A549 (cell line): ENCODE results near the gene IL19. TPM values are rescaled to one million over a fixed set of nuclear protein-coding genes. Genes with fewer than 3 reads are reported as not detected.

Source experiments
- ATAC-seq, 2 experiments: fragments of 200-7000 bp in 1 of 2; fragments of >200 bp in 1 of 2; cut with Nextera tagmentation in 1 of 2; cut with Tn5 transposase in 1 of 2; 3 replicates each; pipeline versions ENCODE4 v1.8.0 to v1.9.1; 2018 to 2020; ENCODE audit warnings: mild to moderate bottlenecking in 1 of 2, moderate library complexity in 1 of 2
- CTCF ChIA-PET: fragments of 300-600 bp; sonication (Branson Sonifier 250); formaldehyde crosslinking; extraction: SDS; loops from one replicate; lab custom pipeline; 2021; ENCODE audit warnings: antibody characterized with exemption, inconsistent platforms; lab: Yijun Ruan, JAX
- POLR2A ChIA-PET: fragments of 350-600 bp; formaldehyde crosslinking; extraction: SDS; loops from one replicate; lab custom pipeline; 2021; ENCODE audit warnings: antibody characterized with exemption, inconsistent platforms; lab: Yijun Ruan, JAX
- DNase-seq, 2 experiments: peaks; one replicate each; pipeline versions ENCODE4 v3.0.0 to v3.0.0-alpha.2; 2011 to 2016; ENCODE audit warnings: low read depth in 1 of 2, low spot score in 1 of 2
- FAIRE-seq: peaks from 2 replicates; lab custom pipeline; 2011; peaks lifted over from hg19 to GRCh38; lab: Jason Lieb, UNC
- H3K27ac ChIP-seq, 2 experiments: fragments of >200 bp; sonication (Bioruptor Twin); formaldehyde crosslinking; 3 replicates each; pipeline ENCODE4 v1.5.1; 2016 to 2017
- H3K4me1 ChIP-seq: fragments of >200 bp; sonication (Bioruptor Twin); formaldehyde crosslinking; 3 replicates; pipeline ENCODE4 v1.6.1; 2016
- H3K4me2 ChIP-seq: fragments of >200 bp; sonication (Bioruptor Twin); formaldehyde crosslinking; 3 replicates; pipeline ENCODE4 v1.6.1; 2016
- H3K4me3 ChIP-seq: fragments of >200 bp; sonication (Bioruptor Twin); formaldehyde crosslinking; 3 replicates; pipeline ENCODE4 v1.5.1; 2016
- H3K9me3 ChIP-seq: fragments of >200 bp; sonication (Bioruptor Twin); formaldehyde crosslinking; 3 replicates; pipeline ENCODE4 v1.6.1; 2016
- CHD4 ChIP-seq: fragments of 200-600 bp; sonication (generic); IDR thresholded peaks from 2 replicates; pipeline ENCODE4 v1.6.1; 2016; ENCODE audit warnings: antibody characterized with exemption, mild to moderate bottlenecking, borderline replicate concordance
- EHF ChIP-seq: fragments of 250-450 bp; sonication (Bioruptor Pico); IDR thresholded peaks from 2 replicates; pipeline ENCODE4 v1.5.0; 2020; ENCODE audit warnings: mild to moderate bottlenecking
- ESRRA ChIP-seq: fragments of 150-350 bp; IDR thresholded peaks from 2 replicates; pipeline ENCODE4 v1.6.1; 2014; ENCODE audit warnings: mild to moderate bottlenecking, low read length, borderline replicate concordance
- FOSB ChIP-seq: fragments of 250-450 bp; sonication (Bioruptor Pico); IDR thresholded peaks from 2 replicates; pipeline ENCODE4 v1.5.0; 2020; ENCODE audit warnings: mild to moderate bottlenecking, moderate library complexity
- FOSL2 ChIP-seq, 2 experiments: fragments of 450-650 bp in 1 of 2; fragments of >200 bp in 1 of 2; sonication (Bioruptor Twin) in 1 of 2; formaldehyde crosslinking; IDR thresholded peaks; 2 replicates each; pipeline versions ENCODE4 v1.5.0 to v1.6.1; 2016 to 2020; ENCODE audit warnings: mild to moderate bottlenecking in 1 of 2, moderate library complexity in 1 of 2
- HEYL ChIP-seq: fragments of 250-450 bp; sonication (Bioruptor Pico); IDR thresholded peaks from 2 replicates; pipeline ENCODE4 v1.8.0; 2021; ENCODE audit warnings: mild to moderate bottlenecking, moderate library complexity
- HOXB13 ChIP-seq: fragments of 250-450 bp; sonication (Bioruptor Pico); IDR thresholded peaks from 2 replicates; pipeline ENCODE4 v1.5.0; 2020; ENCODE audit warnings: low read depth, mild to moderate bottlenecking, moderate library complexity
- HOXB5 ChIP-seq: fragments of 250-450 bp; sonication (Bioruptor Pico); IDR thresholded peaks from 2 replicates; pipeline ENCODE4 v1.5.0; 2020; ENCODE audit warnings: mild to moderate bottlenecking, moderate library complexity
- MAFK ChIP-seq: fragments of 450-650 bp; IDR thresholded peaks from 2 replicates; pipeline ENCODE4 v1.6.1; 2014; ENCODE audit not compliant: partially characterized antibody
- NFE2L2 ChIP-seq: fragments of 150-350 bp; conservative IDR thresholded peaks from 2 replicates; pipeline ENCODE4 v1.6.1; 2014; ENCODE audit warnings: low read length
- POLR2AphosphoS2 ChIP-seq: conservative IDR thresholded peaks from 2 replicates; pipeline ENCODE4 v1.6.1; 2012; ENCODE audit warnings: low read length, improper control_type of control experiment, inconsistent platforms
- RARB ChIP-seq: fragments of 250-450 bp; sonication (Bioruptor Pico); IDR thresholded peaks from 2 replicates; pipeline ENCODE4 v1.8.0; 2021; ENCODE audit warnings: mild to moderate bottlenecking, moderate library complexity
- TFCP2L1 ChIP-seq: fragments of 250-450 bp; sonication (Bioruptor Pico); IDR thresholded peaks from 2 replicates; pipeline ENCODE4 v1.5.0; 2021; ENCODE audit warnings: mild to moderate bottlenecking
- TP53 ChIP-seq: fragments of 250-450 bp; sonication (Bioruptor Pico); IDR thresholded peaks from 2 replicates; pipeline ENCODE4 v1.5.0; 2021; ENCODE audit warnings: mild to moderate bottlenecking, moderate library complexity
- ZFP36 ChIP-seq: fragments of 450-650 bp; IDR thresholded peaks from 2 replicates; pipeline ENCODE4 v1.6.1; 2014; ENCODE audit warnings: borderline replicate concordance; ENCODE audit not compliant: partially characterized antibody
- WGBS: methylation state at CpG from one replicate; pipeline ENCODE4 v1.1.6; 2017; ENCODE audit errors: missing lambda C conversion rate; 5-methylcytosine and 5-hydroxymethylcytosine counted together
- polyA plus RNA-seq, 4 experiments: library from polyadenylated mRNA; depleted of rRNA in 3 of 4; stranded (reverse); fragments of >200 nt; fragmentation: RNase III in 1 of 4; extraction: RNeasy Plus Mini Kit Qiagen cat#74134 plus additional on column Dnase treatment in 1 of 4; gene quantifications; 2 replicates in 3 of 4; 3 replicates in 1 of 4; pipeline ENCODE4 v1.2.3, GENCODE V29; 2011 to 2017
- TF ChIP-seq, protein P1 (sequence below): fragments of 250-450 bp; sonication (Bioruptor Pico); IDR thresholded peaks from 2 replicates; pipeline ENCODE4 v1.5.0; 2020; ENCODE audit warnings: low read depth, mild to moderate bottlenecking, moderate library complexity
- TF ChIP-seq, protein P2 (sequence below): IDR thresholded peaks from 2 replicates; pipeline ENCODE4 v1.6.1; 2012; ENCODE audit warnings: low read depth, borderline replicate concordance
- TF ChIP-seq, protein P3 (sequence below): fragments of 200-600 bp; sonication (generic); IDR thresholded peaks from 2 replicates; pipeline ENCODE4 v1.6.1; 2016; ENCODE audit warnings: antibody characterized with exemption, mild to moderate bottlenecking, moderate library complexity
- TF ChIP-seq, protein P4 (sequence below): fragments of 250-450 bp; sonication (Bioruptor Pico); IDR thresholded peaks from 2 replicates; pipeline ENCODE4 v1.5.0; 2021; ENCODE audit warnings: mild to moderate bottlenecking, moderate library complexity, borderline replicate concordance
- TF ChIP-seq, protein P5 (sequence below): fragments of 450-650 bp; IDR thresholded peaks from 2 replicates; pipeline ENCODE4 v1.6.1; 2014; ENCODE audit warnings: antibody characterized with exemption

The IL19 gene
- polyA plus RNA-seq, 2 of the 4 experiments (the other 2 are of a cell fraction), result not detected

DNA sequence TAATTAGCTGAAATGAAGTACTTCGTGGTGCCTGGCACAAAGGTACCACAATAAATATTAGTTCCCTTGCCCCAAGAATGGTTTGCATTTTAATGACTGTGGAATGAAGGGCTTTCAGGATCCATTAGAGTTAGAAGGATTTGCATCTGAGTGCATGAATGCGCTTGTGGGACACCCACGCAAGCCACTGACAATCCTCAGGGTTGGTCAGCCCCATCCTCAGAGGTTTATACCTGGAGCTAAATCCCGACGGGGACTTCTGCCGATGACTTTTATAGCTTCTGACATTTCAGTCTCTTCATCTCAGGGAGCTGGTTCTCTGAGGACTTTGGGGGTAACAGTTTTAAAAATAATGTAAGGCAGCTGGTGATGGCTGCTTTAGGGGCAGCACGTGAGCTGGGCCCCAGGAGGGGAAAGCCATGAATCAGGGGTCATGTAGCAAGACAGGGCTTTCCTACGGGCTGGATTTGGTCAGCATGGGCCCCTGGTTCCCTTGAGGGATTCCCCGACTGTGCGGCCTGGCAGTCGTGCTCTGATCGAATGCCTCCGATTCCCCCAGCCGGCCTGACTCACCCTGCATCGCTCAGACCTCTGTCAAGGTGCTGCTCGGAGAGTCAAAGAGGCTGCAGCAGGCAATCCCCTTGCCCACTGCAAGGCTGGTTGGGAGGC, 22.5 kb downstream of the IL19 start (continued):
- TF ChIP-seq, protein P1, sequence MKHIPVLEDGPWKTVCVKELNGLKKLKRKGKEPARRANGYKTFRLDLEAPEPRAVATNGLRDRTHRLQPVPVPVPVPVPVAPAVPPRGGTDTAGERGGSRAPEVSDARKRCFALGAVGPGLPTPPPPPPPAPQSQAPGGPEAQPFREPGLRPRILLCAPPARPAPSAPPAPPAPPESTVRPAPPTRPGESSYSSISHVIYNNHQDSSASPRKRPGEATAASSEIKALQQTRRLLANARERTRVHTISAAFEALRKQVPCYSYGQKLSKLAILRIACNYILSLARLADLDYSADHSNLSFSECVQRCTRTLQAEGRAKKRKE (CRISPR knock-in tag), result no peak

DNA sequence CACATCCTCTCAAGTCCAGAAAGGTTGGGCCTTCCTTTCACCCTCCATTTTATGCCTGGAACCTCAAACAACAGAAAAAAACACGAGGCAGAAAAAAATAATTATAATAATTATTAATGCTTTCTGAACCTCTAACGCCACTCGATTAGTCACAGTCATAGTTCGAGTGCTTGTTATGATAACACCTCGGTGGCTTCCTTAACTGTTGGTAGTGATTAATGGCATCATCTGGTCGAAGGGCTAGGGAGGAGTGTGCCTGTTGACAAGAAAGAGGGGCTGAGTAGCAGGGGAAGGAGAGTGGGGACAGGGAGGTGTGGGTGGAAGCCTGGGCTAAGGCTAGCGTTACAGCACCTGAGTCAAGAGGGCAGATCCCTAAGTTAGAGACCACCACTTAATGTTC, 23.0 kb downstream of the IL19 start:
- DNase-seq (no peak), FAIRE-seq (no peak), ATAC-seq (no peak)
- POLR2A ChIA-PET, result no interaction called here
- no peak for TF ChIP-seq HOXB13 (CRISPR knock-in tag)
- no peak for TF ChIP-seq MAFK
- TF ChIP-seq, protein P2, sequence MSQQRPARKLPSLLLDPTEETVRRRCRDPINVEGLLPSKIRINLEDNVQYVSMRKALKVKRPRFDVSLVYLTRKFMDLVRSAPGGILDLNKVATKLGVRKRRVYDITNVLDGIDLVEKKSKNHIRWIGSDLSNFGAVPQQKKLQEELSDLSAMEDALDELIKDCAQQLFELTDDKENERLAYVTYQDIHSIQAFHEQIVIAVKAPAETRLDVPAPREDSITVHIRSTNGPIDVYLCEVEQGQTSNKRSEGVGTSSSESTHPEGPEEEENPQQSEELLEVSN, result no peak
- no peak for TF ChIP-seq FOSB (CRISPR knock-in tag)
- TF ChIP-seq, protein P3, sequence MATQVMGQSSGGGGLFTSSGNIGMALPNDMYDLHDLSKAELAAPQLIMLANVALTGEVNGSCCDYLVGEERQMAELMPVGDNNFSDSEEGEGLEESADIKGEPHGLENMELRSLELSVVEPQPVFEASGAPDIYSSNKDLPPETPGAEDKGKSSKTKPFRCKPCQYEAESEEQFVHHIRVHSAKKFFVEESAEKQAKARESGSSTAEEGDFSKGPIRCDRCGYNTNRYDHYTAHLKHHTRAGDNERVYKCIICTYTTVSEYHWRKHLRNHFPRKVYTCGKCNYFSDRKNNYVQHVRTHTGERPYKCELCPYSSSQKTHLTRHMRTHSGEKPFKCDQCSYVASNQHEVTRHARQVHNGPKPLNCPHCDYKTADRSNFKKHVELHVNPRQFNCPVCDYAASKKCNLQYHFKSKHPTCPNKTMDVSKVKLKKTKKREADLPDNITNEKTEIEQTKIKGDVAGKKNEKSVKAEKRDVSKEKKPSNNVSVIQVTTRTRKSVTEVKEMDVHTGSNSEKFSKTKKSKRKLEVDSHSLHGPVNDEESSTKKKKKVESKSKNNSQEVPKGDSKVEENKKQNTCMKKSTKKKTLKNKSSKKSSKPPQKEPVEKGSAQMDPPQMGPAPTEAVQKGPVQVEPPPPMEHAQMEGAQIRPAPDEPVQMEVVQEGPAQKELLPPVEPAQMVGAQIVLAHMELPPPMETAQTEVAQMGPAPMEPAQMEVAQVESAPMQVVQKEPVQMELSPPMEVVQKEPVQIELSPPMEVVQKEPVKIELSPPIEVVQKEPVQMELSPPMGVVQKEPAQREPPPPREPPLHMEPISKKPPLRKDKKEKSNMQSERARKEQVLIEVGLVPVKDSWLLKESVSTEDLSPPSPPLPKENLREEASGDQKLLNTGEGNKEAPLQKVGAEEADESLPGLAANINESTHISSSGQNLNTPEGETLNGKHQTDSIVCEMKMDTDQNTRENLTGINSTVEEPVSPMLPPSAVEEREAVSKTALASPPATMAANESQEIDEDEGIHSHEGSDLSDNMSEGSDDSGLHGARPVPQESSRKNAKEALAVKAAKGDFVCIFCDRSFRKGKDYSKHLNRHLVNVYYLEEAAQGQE, result no peak
- TF ChIP-seq TP53, result no peak
- no peak for TF ChIP-seq POLR2AphosphoS2
- no peak for TF ChIP-seq FOSL2 (IDR thresholded peaks at IDR 0.05)
- no peak for TF ChIP-seq FOSL2 (CRISPR knock-in tag; IDR thresholded peaks at IDR 0.05)
- TF ChIP-seq, protein P4, sequence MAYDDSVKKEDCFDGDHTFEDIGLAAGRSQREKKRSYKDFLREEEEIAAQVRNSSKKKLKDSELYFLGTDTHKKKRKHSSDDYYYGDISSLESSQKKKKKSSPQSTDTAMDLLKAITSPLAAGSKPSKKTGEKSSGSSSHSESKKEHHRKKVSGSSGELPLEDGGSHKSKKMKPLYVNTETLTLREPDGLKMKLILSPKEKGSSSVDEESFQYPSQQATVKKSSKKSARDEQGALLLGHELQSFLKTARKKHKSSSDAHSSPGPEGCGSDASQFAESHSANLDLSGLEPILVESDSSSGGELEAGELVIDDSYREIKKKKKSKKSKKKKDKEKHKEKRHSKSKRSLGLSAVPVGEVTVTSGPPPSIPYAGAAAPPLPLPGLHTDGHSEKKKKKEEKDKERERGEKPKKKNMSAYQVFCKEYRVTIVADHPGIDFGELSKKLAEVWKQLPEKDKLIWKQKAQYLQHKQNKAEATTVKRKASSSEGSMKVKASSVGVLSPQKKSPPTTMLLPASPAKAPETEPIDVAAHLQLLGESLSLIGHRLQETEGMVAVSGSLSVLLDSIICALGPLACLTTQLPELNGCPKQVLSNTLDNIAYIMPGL (CRISPR knock-in tag), result no peak
- TF ChIP-seq HEYL (CRISPR knock-in tag), result no peak
- no peak for TF ChIP-seq ESRRA
- no peak for TF ChIP-seq HOXB5 (CRISPR knock-in tag)
- no peak for TF ChIP-seq NFE2L2
- no peak for TF ChIP-seq CHD4
- no peak for TF ChIP-seq EHF (CRISPR knock-in tag)
- TF ChIP-seq ZFP36, result no peak
- TF ChIP-seq TFCP2L1 (CRISPR knock-in tag), result no peak
- no peak for TF ChIP-seq RARB (CRISPR knock-in tag)
- TF ChIP-seq, protein P5, sequence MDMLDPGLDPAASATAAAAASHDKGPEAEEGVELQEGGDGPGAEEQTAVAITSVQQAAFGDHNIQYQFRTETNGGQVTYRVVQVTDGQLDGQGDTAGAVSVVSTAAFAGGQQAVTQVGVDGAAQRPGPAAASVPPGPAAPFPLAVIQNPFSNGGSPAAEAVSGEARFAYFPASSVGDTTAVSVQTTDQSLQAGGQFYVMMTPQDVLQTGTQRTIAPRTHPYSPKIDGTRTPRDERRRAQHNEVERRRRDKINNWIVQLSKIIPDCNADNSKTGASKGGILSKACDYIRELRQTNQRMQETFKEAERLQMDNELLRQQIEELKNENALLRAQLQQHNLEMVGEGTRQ, result no peak
- 49% methylated on average over 7 of the region's 7 CpGs for WGBS
- CTCF ChIA-PET, result interaction anchor here (0.9 to 1.3 kb wide), 2 partner anchors 8 to 10 kb away, joined by 3 to 4 read pairs; no protein-coding TSS in a partner anchor
- Histone ChIP-seq H3K9me3 (no peaks in the 10 kb centered on the region), H3K4me1 (no peaks in the 10 kb centered on the region), H3K4me3 (no peak overlapping the region), H3K4me2 (no peak overlapping the region), H3K27ac (no peak overlapping the region)
